Smooth muscle cell (in vitro differentiated cells): ENCODE data around the gene CSNK1E. TPM values are rescaled to one million over a fixed set of nuclear protein-coding genes. Genes with fewer than 3 reads are reported as not detected.

ENCODE experiments used
- DNase-seq: peaks from one replicate; lab custom pipeline; 2025; ENCODE audit not compliant: unreplicated experiment; lab: John Stamatoyannopoulos, UW
- H2AFZ ChIP-seq: fragments of 200-600 bp; sonication (generic); 2 replicates; pipeline ENCODE4 v1.6.0; 2016; ENCODE audit warnings: antibody characterized with exemption, low read depth, mild to moderate bottlenecking
- H3F3A ChIP-seq: fragments of 200-600 bp; sonication (generic); 2 replicates; pipeline ENCODE4 v1.6.0; 2017; ENCODE audit warnings: antibody characterized with exemption, low read depth
- H3K27ac ChIP-seq: fragments of 200-600 bp; sonication (generic); 2 replicates; pipeline ENCODE4 v1.5.1; 2016; ENCODE audit warnings: low read depth, mild to moderate bottlenecking
- H3K27me3 ChIP-seq: fragments of 200-600 bp; sonication (generic); 2 replicates; pipeline ENCODE4 v1.6.1; 2016; ENCODE audit warnings: low read depth, mild to moderate bottlenecking
- H3K36me3 ChIP-seq: fragments of 200-600 bp; sonication (generic); 2 replicates; pipeline ENCODE4 v1.5.1; 2016; ENCODE audit warnings: low read depth
- H3K4me1 ChIP-seq: fragments of 200-600 bp; sonication (generic); 2 replicates; pipeline ENCODE4 v1.5.1; 2016; ENCODE audit warnings: low read depth
- H3K4me2 ChIP-seq: fragments of 200-600 bp; sonication (generic); 2 replicates; pipeline ENCODE4 v1.6.0; 2016; ENCODE audit warnings: mild to moderate bottlenecking
- H3K4me3 ChIP-seq: fragments of 200-600 bp; sonication (generic); 2 replicates; pipeline ENCODE4 v1.5.1; 2016; ENCODE audit warnings: mild to moderate bottlenecking
- H3K79me2 ChIP-seq: fragments of 200-600 bp; sonication (generic); 2 replicates; pipeline ENCODE4 v1.6.0; 2016; ENCODE audit warnings: low read depth, mild to moderate bottlenecking
- H3K9ac ChIP-seq: fragments of 200-600 bp; sonication (generic); 2 replicates; pipeline ENCODE4 v1.6.0; 2016; ENCODE audit warnings: low read depth
- H3K9me3 ChIP-seq: fragments of 200-600 bp; sonication (generic); replicated peaks from 2 replicates; pipeline ENCODE4 v1.5.1; 2016; ENCODE audit warnings: low read depth
- H4K20me1 ChIP-seq: fragments of 200-600 bp; sonication (generic); 2 replicates; pipeline ENCODE4 v1.6.0; 2016; ENCODE audit warnings: low read depth
- CTCF ChIP-seq: fragments of 200-600 bp; sonication (generic); IDR thresholded peaks from 2 replicates; pipeline ENCODE4 v1.5.1; 2017; ENCODE audit warnings: borderline replicate concordance, mild to moderate bottlenecking, antibody characterized with exemption; ENCODE audit not compliant: insufficient read depth, poor library complexity, severe bottlenecking
- WGBS: methylation state at CpG from one replicate; pipeline ENCODE4 v1.1.7; 2016; ENCODE audit warnings: low lambda C conversion rate; 5-methylcytosine and 5-hydroxymethylcytosine counted together
- polyA plus RNA-seq: library from polyadenylated mRNA; unstranded; fragments of >200 nt; fragmentation: Nextera tagmentation; extraction: Ambion mirVana; gene quantifications from 2 replicates; pipeline ENCODE4 v1.2.1, GENCODE V29; 2016
- total RNA-seq: library from RNA; depleted of rRNA; stranded (reverse); fragments of >200 nt; gene quantifications from 2 replicates; pipeline ENCODE4 v1.2.3, GENCODE V29; 2014

Gene CSNK1E
- total and polyA plus RNA-seq, 2 experiments from 2014 or later, result 94.7 to 154 TPM

- H3K4me3 ChIP-seq, result no peak overlapping the region
- H3K27ac ChIP-seq, result no peak overlapping the region
- no peaks in the 10 kb centered on the region for H3K4me1 ChIP-seq
- H2AFZ ChIP-seq, result no peak overlapping the region
- no peaks in the 10 kb centered on the region for H3K9me3 ChIP-seq
- H4K20me1 ChIP-seq, result peaks cover 35% of the 10 kb centered on the region
- H3K36me3 ChIP-seq, result no peaks in the 10 kb centered on the region
- H3K4me2 ChIP-seq, result no peak overlapping the region
- H3K79me2 ChIP-seq, result no peaks in the 10 kb centered on the region
- WGBS, result 97% methylated on average over 12 of the region's 12 CpGs
- no peak for DNase-seq
- no peak for TF ChIP-seq CTCF
- peaks cover 32% of the 10 kb centered on the region for H3F3A ChIP-seq
- no peak overlapping the region for H3K9ac ChIP-seq
- H3K27me3 ChIP-seq, result no peaks in the 10 kb centered on the region
These were observed 27.6 kb downstream of the CSNK1E start for GRCh38 chr22:38289583-38290082.

GRCh38 chr22:38286915-38287669 is 30.1 kb downstream of the CSNK1E start:
- H3K27ac ChIP-seq, result no peak overlapping the region
- no peaks in the 10 kb centered on the region for H3K79me2 ChIP-seq
- H3K4me2 ChIP-seq, result no peak overlapping the region
- no peak overlapping the region for H3K4me3 ChIP-seq
- no peaks in the 10 kb centered on the region for H3K36me3 ChIP-seq
- H3F3A ChIP-seq, result peaks cover 28% of the 10 kb centered on the region
- no peak overlapping the region for H2AFZ ChIP-seq
- DNase-seq, result no peak
- H3K4me1 ChIP-seq, result peaks cover 3% of the 10 kb centered on the region
- no peaks in the 10 kb centered on the region for H3K27me3 ChIP-seq
- H3K9me3 ChIP-seq, result no peaks in the 10 kb centered on the region
- H3K9ac ChIP-seq, result no peak overlapping the region
- WGBS, result 72% methylated on average over 11 of the region's 11 CpGs
- H4K20me1 ChIP-seq, result peaks cover 11% of the 10 kb centered on the region
- TF ChIP-seq CTCF, result no peak

- Histone ChIP-seq H3K36me3 (no peaks in the 10 kb centered on the region), H3K4me1 (peaks cover 3% of the 10 kb centered on the region), H3K4me3 (no peak overlapping the region), H3K9me3 (no peaks in the 10 kb centered on the region), H3K27me3 (no peaks in the 10 kb centered on the region), H2AFZ (no peak overlapping the region), H3K4me2 (no peak overlapping the region), H3K79me2 (no peaks in the 10 kb centered on the region), H3K9ac (no peak overlapping the region), H3K27ac (peak overlapping the region; percentile 87), H3F3A (peaks cover 24% of the 10 kb centered on the region), H4K20me1 (peaks cover under 1% of the 10 kb centered on the region)
- no peak for DNase-seq
- 74% methylated on average over 8 of the region's 8 CpGs for WGBS
- no peak for TF ChIP-seq CTCF
These were observed 32.2 kb downstream of the CSNK1E start for GRCh38 chr22:38285018-38285417.

- no peak overlapping the region for H2AFZ ChIP-seq
- no peaks in the 10 kb centered on the region for H3K27me3 ChIP-seq
- WGBS, result 35% methylated on average over 5 of the region's 5 CpGs
- no peaks in the 10 kb centered on the region for H3K9me3 ChIP-seq
- H3K27ac ChIP-seq, result peak overlapping the region; percentile 87
- peak overlapping the region; percentile 39 for H3K4me2 ChIP-seq
- peaks cover 3% of the 10 kb centered on the region for H3K4me1 ChIP-seq
- H3K4me3 ChIP-seq, result no peak overlapping the region
- H3F3A ChIP-seq, result peaks cover 17% of the 10 kb centered on the region
- H3K9ac ChIP-seq, result peak overlapping the region; percentile 46
- TF ChIP-seq CTCF, result no peak
- no peak for DNase-seq
- no peaks in the 10 kb centered on the region for H3K36me3 ChIP-seq
- H4K20me1 ChIP-seq, result no peaks in the 10 kb centered on the region
- H3K79me2 ChIP-seq, result no peaks in the 10 kb centered on the region
These were observed 33.2 kb downstream of the CSNK1E start for GRCh38 chr22:38284042-38284402.
